Fibroblast of villous mesenchyme (primary cell): ENCODE data around the gene LUZP2. TPM values are rescaled to one million over a fixed set of nuclear protein-coding genes. Genes with fewer than 3 reads are reported as not detected.

Source experiments
- DNase-seq: peaks from one replicate; pipeline ENCODE4 v3.0.0-alpha.2; 2010; ENCODE audit warnings: low read depth
- H3K4me3 ChIP-seq: 2 replicates; pipeline ENCODE4 v1.5.1; 2011; ENCODE audit warnings: low read depth, mild to moderate bottlenecking, low read length
- CTCF ChIP-seq: IDR thresholded peaks from 2 replicates; pipeline ENCODE4 v1.5.1; 2012; ENCODE audit warnings: low read depth, mild to moderate bottlenecking, low read length; ENCODE audit not compliant: insufficient read depth
- total RNA-seq: library from RNA; depleted of rRNA; stranded (reverse); fragments of >200 nt; gene quantifications from 2 replicates; pipeline ENCODE4 v1.2.3, GENCODE V29; 2012

Gene LUZP2
- total RNA-seq, 1 donor, result under 0.01 TPM

- TF ChIP-seq CTCF, result no peak
- H3K4me3 ChIP-seq, result no peak overlapping the region
- no peak for DNase-seq
Measured at GRCh38 chr11:24861440-24861839, 364.6 kb downstream of the LUZP2 start.

DNA sequence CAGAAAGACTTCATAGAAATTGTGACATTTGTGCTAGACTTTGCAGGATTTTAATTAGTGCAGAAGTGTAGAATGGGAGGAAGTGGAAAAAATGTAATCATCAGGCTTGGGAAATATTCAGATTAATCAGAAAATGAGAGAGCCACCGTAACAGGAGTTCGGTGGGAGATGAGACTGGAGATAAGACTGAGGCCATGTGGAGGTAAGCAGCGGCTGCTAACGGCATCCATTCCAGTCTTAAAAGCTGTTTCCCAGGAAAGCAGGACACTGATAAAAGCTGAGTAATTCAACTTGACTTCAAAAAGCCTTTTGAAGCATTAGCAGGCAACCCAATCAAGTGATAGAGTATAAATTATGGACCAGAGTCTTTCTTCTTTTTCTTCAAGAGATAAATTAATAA lies 369.9 kb downstream of the LUZP2 start:
- TF ChIP-seq CTCF, result no peak
- H3K4me3 ChIP-seq, result no peak overlapping the region
- DNase-seq, result no peak

DNA sequence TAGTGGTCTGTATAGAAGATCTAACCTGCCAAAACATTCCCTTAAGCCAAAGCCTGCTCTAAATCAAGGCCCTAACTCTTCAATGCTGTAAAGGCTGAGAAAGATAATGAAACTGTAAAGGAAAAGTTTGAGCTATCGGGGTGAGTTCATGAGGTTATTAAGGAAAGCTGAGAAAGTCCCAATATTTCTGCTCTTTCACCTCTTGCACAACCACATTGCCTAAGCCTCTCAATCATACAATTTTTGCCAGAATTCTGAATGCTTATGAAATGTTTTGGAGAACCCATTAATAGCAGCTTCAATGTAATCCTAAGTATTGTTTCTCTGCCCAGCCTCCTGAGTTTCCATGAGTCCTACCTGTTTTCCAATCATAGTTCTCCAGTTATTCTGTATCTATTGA lies 373.2 kb downstream of the LUZP2 start:
- no peak overlapping the region for H3K4me3 ChIP-seq
- no peak for DNase-seq
- no peak for TF ChIP-seq CTCF

DNA sequence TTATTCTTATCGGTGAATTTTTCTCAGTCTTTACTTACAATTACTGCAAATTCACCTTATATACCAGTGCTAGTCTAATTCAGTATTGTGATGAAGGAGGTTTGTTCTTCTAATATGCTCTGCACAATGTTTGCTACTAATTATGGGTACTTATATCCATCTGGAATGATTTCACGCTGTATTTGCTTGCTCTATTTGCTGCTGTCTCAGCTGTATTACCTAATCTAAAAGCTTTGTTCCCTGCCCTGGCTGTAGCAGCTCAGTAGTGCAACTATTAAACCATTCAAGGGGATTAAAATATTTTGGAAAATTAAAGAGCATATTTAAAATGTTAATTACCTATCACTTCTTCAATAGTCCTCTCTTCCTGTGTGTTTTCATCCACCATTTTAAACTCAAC lies 375.3 kb downstream of the LUZP2 start:
- H3K4me3 ChIP-seq, result no peak overlapping the region
- no peak for DNase-seq
- no peak for TF ChIP-seq CTCF

DNA sequence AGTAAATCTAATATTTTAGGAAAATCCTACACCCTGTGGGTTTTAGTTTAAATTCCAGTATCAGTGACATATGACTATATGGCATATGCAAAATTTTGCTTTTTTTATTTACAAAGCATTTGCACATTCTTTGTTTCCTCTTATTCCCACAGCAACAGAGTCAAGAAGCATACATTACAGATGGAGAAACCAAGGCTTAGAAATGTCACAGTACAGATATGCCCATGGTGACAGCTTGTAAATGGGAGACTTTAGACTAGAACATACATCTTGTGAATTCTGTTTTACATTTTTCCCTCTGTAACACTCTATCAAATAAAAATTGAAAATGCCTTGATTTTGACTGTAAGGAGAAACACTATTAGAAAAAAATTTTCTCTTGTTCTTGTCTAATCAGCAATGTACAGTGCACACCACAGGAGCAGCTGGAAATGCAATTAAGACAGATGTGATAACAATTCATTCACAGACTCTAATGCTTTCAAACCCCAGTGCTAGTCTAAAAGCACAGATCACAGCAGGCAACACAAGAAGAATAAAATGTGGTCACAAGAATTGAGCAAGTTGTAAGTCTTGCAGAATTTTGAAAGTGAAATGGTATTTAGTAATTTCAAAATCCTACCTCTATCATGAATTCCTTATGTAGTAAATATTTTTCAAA lies 375.9 kb downstream of the LUZP2 start:
- no peak for DNase-seq
- H3K4me3 ChIP-seq, result no peak overlapping the region
- no peak for TF ChIP-seq CTCF

DNA sequence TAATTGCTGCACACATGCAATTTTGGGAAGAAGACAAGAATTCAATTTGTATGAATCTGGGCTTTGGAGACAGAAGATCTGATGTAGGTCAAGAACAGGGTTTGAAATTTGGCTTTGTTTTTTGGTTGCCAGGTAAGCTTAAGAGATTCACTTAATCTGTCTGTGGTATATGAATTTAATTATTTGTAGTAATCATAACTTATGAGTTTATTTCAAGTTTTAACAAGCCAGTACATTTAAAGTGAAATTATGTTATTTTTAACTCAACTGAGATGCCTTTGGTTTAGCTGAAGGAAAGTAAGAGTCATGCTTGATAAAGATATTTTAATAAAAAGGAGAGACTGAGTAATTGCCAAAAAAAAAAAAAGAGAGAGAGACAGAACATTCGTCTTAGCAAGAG lies 384.1 kb downstream of the LUZP2 start:
- no peak for DNase-seq
- no peak for TF ChIP-seq CTCF

GRCh38 chr11:24885580-24886173 lies 388.8 kb downstream of the LUZP2 start:
- no peak for TF ChIP-seq CTCF
- no peak overlapping the region for H3K4me3 ChIP-seq
- no peak for DNase-seq

More for the DNA sequence above, 384.1 kb downstream of the LUZP2 start:
- H3K4me3 ChIP-seq, result no peak overlapping the region
